PC-9 (cell line): ENCODE results near the gene ATRN. TPM values are rescaled to one million over a fixed set of nuclear protein-coding genes. Genes with fewer than 3 reads are reported as not detected.
"Not testable (repeated sequence)": the region's sequence is repeated elsewhere in the genome, so short reads cannot be mapped to it uniquely, and the experiment has no call there.

Experiments
- BruUV-seq: library from RNA; stranded (reverse); fragments of 400-500 nt; replicated peaks from 2 replicates; lab custom pipeline; 2021; lab: Mats Ljungman, UMichigan
- CTCF ChIA-PET: fragments of 300-600 bp; sonication (Branson Sonifier 250); formaldehyde crosslinking; loops from one replicate; lab custom pipeline; 2022; ENCODE audit warnings: antibody characterized with exemption; lab: Charles Lee
- POLR2A ChIA-PET: fragments of 300-600 bp; sonication (Branson Sonifier 250); formaldehyde crosslinking; loops from one replicate; lab custom pipeline; 2022; ENCODE audit warnings: antibody characterized with exemption; ENCODE audit not compliant: unreplicated experiment; lab: Charles Lee
- DNase-seq, 2 experiments: peaks; one replicate each; pipeline versions ENCODE4 v3.0.0 to v3.0.0-alpha.2; 2015 to 2022; ENCODE audit warnings: mixed read lengths in 1 of 2
- H2AFZ ChIP-seq: fragments of 200-600 bp; sonication (generic); 2 replicates; pipeline ENCODE4 v1.8.1; 2017; ENCODE audit warnings: antibody characterized with exemption
- H3F3A ChIP-seq: fragments of 200-600 bp; sonication (generic); 2 replicates; pipeline ENCODE4 v1.8.1; 2017; ENCODE audit warnings: antibody characterized with exemption, mild to moderate bottlenecking, low read depth; ENCODE audit not compliant: insufficient read depth
- H3K27ac ChIP-seq: fragments of 200-600 bp; sonication (generic); 2 replicates; pipeline ENCODE4 v1.6.1; 2016; ENCODE audit warnings: mixed run types
- H3K27me3 ChIP-seq: fragments of 200-600 bp; sonication (generic); 2 replicates; pipeline ENCODE4 v1.6.1; 2016; ENCODE audit warnings: low read depth, mixed run types; ENCODE audit not compliant: insufficient read depth
- H3K36me3 ChIP-seq: fragments of 200-600 bp; sonication (generic); 2 replicates; pipeline ENCODE4 v1.6.1; 2016; ENCODE audit warnings: low read depth, mixed run types
- H3K4me1 ChIP-seq: fragments of 200-600 bp; sonication (generic); replicated peaks from 2 replicates; pipeline ENCODE4 v1.6.1; 2016; ENCODE audit warnings: mixed run types; ENCODE audit not compliant: insufficient read depth
- H3K4me2 ChIP-seq: fragments of 200-600 bp; sonication (generic); 2 replicates; pipeline ENCODE4 v1.6.1; 2017; ENCODE audit warnings: mixed run types
- H3K4me3 ChIP-seq: fragments of 200-600 bp; sonication (generic); 2 replicates; pipeline ENCODE4 v1.6.1; 2016; ENCODE audit warnings: mixed run types
- H3K79me2 ChIP-seq: fragments of 200-600 bp; sonication (generic); 2 replicates; pipeline ENCODE4 v1.6.1; 2017; ENCODE audit warnings: low read depth, mixed run types
- H3K9me2 ChIP-seq: fragments of 200-600 bp; sonication (generic); 2 replicates; pipeline ENCODE4 v1.8.1; 2017; ENCODE audit warnings: mild to moderate bottlenecking; ENCODE audit not compliant: insufficient read depth
- H3K9me3 ChIP-seq: fragments of 200-600 bp; sonication (generic); 2 replicates; pipeline ENCODE4 v1.8.1; 2016; ENCODE audit warnings: low read depth; ENCODE audit not compliant: insufficient read depth
- H4K20me1 ChIP-seq: fragments of 200-600 bp; sonication (generic); 2 replicates; pipeline ENCODE4 v1.8.1; 2017; ENCODE audit not compliant: insufficient read depth
- CTCF ChIP-seq: fragments of 200-600 bp; sonication (generic); conservative IDR thresholded peaks from 2 replicates; pipeline ENCODE4 v1.6.1; 2017; ENCODE audit warnings: mixed run types, antibody characterized with exemption, mild to moderate bottlenecking, moderate library complexity
- EZH2 ChIP-seq: fragments of 200-600 bp; sonication (generic); IDR thresholded peaks from 2 replicates; pipeline ENCODE4 v1.8.0; 2017; ENCODE audit warnings: antibody characterized with exemption, low read depth
- intact Hi-C: fragments of 100-400 bp; cut with micrococcal nuclease; formaldehyde crosslinking; loops from one replicate; pipeline ENCODE4 v1.10.0; 2022; ENCODE audit not compliant: unreplicated experiment
- total RNA-seq: library from RNA; stranded (reverse); gene quantifications from 2 replicates; pipeline ENCODE4 v1.2.3, GENCODE V29; 2021

ATRN gene
- total RNA-seq, 1 experiment from 2014 or later: 34.9 TPM

- no peak overlapping the region for H3K4me3 ChIP-seq
- no peak overlapping the region for H3K27ac ChIP-seq
- peaks cover 6% of the 10 kb centered on the region; the same call in 1 of the 2 replicates for H4K20me1 ChIP-seq
- H3F3A ChIP-seq: no peaks in the 10 kb centered on the region
- no peak overlapping the region for H2AFZ ChIP-seq
- intact Hi-C loops: no loop called here
- H3K4me2 ChIP-seq: no peak overlapping the region
- BruUV-seq: no TSS peak
- H3K36me3 ChIP-seq: no peaks in the 10 kb centered on the region
- no peaks in the 10 kb centered on the region for H3K9me3 ChIP-seq
- TF ChIP-seq CTCF: no peak
- no peak for TF ChIP-seq EZH2
- no peaks in the 10 kb centered on the region for H3K27me3 ChIP-seq
- no peaks in the 10 kb centered on the region for H3K4me1 ChIP-seq
- no peaks in the 10 kb centered on the region for H3K9me2 ChIP-seq
- ChIA-PET POLR2A (no interaction called here), CTCF (interaction anchor here (0.6 kb wide), 1 partner anchor 40 kb away, joined by 11 read pairs; no protein-coding TSS in a partner anchor)
- no peak for DNase-seq
- no peaks in the 10 kb centered on the region for H3K79me2 ChIP-seq
Measured at GRCh38 chr20:3590164-3590563, 119.3 kb downstream of the ATRN start.

GRCh38 chr20:3592931-3593330 is 122.1 kb downstream of the ATRN start:
- intact Hi-C loops: no loop called here
- Histone ChIP-seq H3K9me3 (no peaks in the 10 kb centered on the region), H3K4me2 (no peak overlapping the region), H3F3A (no peaks in the 10 kb centered on the region), H3K27ac (no peak overlapping the region), H3K4me1 (no peaks in the 10 kb centered on the region), H2AFZ (no peak overlapping the region), H3K4me3 (no peak overlapping the region), H3K9me2 (no peaks in the 10 kb centered on the region), H4K20me1 (peaks cover 6% of the 10 kb centered on the region; the same call in 1 of the 2 replicates), H3K27me3 (no peaks in the 10 kb centered on the region), H3K36me3 (no peaks in the 10 kb centered on the region), H3K79me2 (no peaks in the 10 kb centered on the region)
- no peak for DNase-seq
- CTCF ChIA-PET: no interaction called here
- BruUV-seq: no TSS peak
- POLR2A ChIA-PET: no interaction called here
- TF ChIP-seq EZH2: no peak

- Histone ChIP-seq H2AFZ (no peak overlapping the region), H3K4me3 (no peak overlapping the region), H3K4me1 (no peaks in the 10 kb centered on the region), H3K79me2 (no peaks in the 10 kb centered on the region), H3K36me3 (peaks cover 5% of the 10 kb centered on the region; the same call in 1 of the 2 replicates), H3K4me2 (no peak overlapping the region), H3K9me3 (no peaks in the 10 kb centered on the region), H3K27ac (no peak overlapping the region), H3K27me3 (no peaks in the 10 kb centered on the region), H3F3A (no peaks in the 10 kb centered on the region), H3K9me2 (no peaks in the 10 kb centered on the region), H4K20me1 (peaks cover under 1% of the 10 kb centered on the region; the same call in 1 of the 2 replicates)
- no peak for TF ChIP-seq EZH2
- no peak for TF ChIP-seq CTCF
- DNase-seq: no peak
- POLR2A ChIA-PET: no interaction called here
- BruUV-seq: no TSS peak
- CTCF ChIA-PET: no interaction called here
- intact Hi-C loops: no loop called here
Measured at GRCh38 chr20:3595541-3595940, 124.7 kb downstream of the ATRN start.

- no peak overlapping the region for H3K4me2 ChIP-seq
- H3K9me3 ChIP-seq: no peaks in the 10 kb centered on the region
- H3K27ac ChIP-seq: no peak overlapping the region
- H3F3A ChIP-seq: no peaks in the 10 kb centered on the region
- intact Hi-C loops: no loop called here
- H3K79me2 ChIP-seq: no peaks in the 10 kb centered on the region
- no peak overlapping the region for H2AFZ ChIP-seq
- peaks cover 9% of the 10 kb centered on the region; the same call in 1 of the 2 replicates for H3K36me3 ChIP-seq
- DNase-seq: no peak
- H4K20me1 ChIP-seq: no peaks in the 10 kb centered on the region
- H3K9me2 ChIP-seq: no peaks in the 10 kb centered on the region
- H3K4me3 ChIP-seq: no peak overlapping the region
- no TSS peak for BruUV-seq
- H3K27me3 ChIP-seq: no peaks in the 10 kb centered on the region
- POLR2A ChIA-PET: no interaction called here
- CTCF ChIA-PET: no interaction called here
- H3K4me1 ChIP-seq: no peaks in the 10 kb centered on the region
- TF ChIP-seq CTCF (no peak), EZH2 (no peak)
Measured at GRCh38 chr20:3603108-3603507, 132.3 kb downstream of the ATRN start.

GRCh38 chr20:3605386-3605886 is 134.6 kb downstream of the ATRN start:
- H3K9me2 ChIP-seq, H3K4me3 ChIP-seq, H3K4me1 ChIP-seq, intact Hi-C loops, H3K79me2 ChIP-seq, H3K9me3 ChIP-seq, H3K36me3 ChIP-seq, H3F3A ChIP-seq, H3K4me2 ChIP-seq, H3K27ac ChIP-seq, H2AFZ ChIP-seq, H4K20me1 ChIP-seq, BruUV-seq, DNase-seq, POLR2A ChIA-PET, H3K27me3 ChIP-seq, CTCF ChIA-PET: not testable (repeated sequence)
